Prostate gland (tissue), 2 donors: ENCODE results near the gene ATP6V1E1. TPM values are rescaled to one million over a fixed set of nuclear protein-coding genes. Genes with fewer than 3 reads are reported as not detected.
A peak's percentile ranks its signal among the peaks of the same experiment; 100 is the strongest.

Experiments
- DNase-seq: peaks from one replicate; pipeline ENCODE4 v3.0.0-alpha.2; 2019; ENCODE audit warnings: low spot score
- H3K27ac ChIP-seq, 2 donors: fragments of 200-600 bp; sonication (generic); 2 replicates each; pipeline ENCODE4 v1.5.1; 2017 to 2019
- H3K27me3 ChIP-seq: fragments of 200-600 bp; sonication (generic); replicated peaks from 2 replicates; pipeline ENCODE4 v1.5.1; 2019; ENCODE audit not compliant: insufficient read depth
- H3K36me3 ChIP-seq, 2 donors: fragments of 200-600 bp; sonication (generic); 1 replicate in 1 of 2; 2 replicates in 1 of 2; pipeline versions ENCODE4 v1.5.1 to v1.8.1; 2017 to 2019
- H3K4me1 ChIP-seq: fragments of 200-600 bp; sonication (generic); replicated peaks from 2 replicates; pipeline ENCODE4 v1.5.1; 2019
- H3K4me3 ChIP-seq, 2 donors: fragments of 200-600 bp; sonication (generic); 2 replicates each; pipeline ENCODE4 v1.5.1; 2017 to 2019
- H3K9me3 ChIP-seq: fragments of 200-600 bp; sonication (generic); 2 replicates; pipeline ENCODE4 v1.5.1; 2017
- POLR2A ChIP-seq: fragments of 450-650 bp; IDR thresholded peaks from one replicate; pipeline ENCODE4 v1.6.1; 2016; ENCODE audit warnings: antibody characterized with exemption, mild to moderate bottlenecking
- POLR2AphosphoS5 ChIP-seq: sonication (generic); formaldehyde crosslinking; IDR thresholded peaks from one replicate; pipeline ENCODE4 v1.6.1; 2017; ENCODE audit warnings: antibody characterized with exemption
- WGBS: methylation state at CpG from one replicate; pipeline ENCODE4 v1.1.5; 2018; 5-methylcytosine and 5-hydroxymethylcytosine counted together
- intact Hi-C: fragments of 100-400 bp; cut with DNase I; formaldehyde crosslinking; loops from one replicate; pipeline ENCODE4 v1.14.2; 2022
- total RNA-seq, 2 donors: library from RNA; depleted of rRNA; stranded (reverse); fragments of >200 nt; gene quantifications; one replicate each; pipeline ENCODE4 v1.1.0, GENCODE V29; 2016
- TF ChIP-seq, protein P1 (sequence below), 4 experiments: fragments of 200-600 bp in 2 of 4; fragments of 450-650 bp in 2 of 4; sonication (generic) in 2 of 4; IDR thresholded peaks; 1 replicate in 3 of 4; 2 replicates in 1 of 4; pipeline ENCODE4 v1.5.1; 2016 to 2019; ENCODE audit warnings: antibody characterized with exemption in 4 of 4, mild to moderate bottlenecking in 2 of 4, moderate library complexity in 2 of 4

Gene ATP6V1E1
- total RNA-seq, 2 donors from 2014 or later, result 101 to 150 TPM

DNA sequence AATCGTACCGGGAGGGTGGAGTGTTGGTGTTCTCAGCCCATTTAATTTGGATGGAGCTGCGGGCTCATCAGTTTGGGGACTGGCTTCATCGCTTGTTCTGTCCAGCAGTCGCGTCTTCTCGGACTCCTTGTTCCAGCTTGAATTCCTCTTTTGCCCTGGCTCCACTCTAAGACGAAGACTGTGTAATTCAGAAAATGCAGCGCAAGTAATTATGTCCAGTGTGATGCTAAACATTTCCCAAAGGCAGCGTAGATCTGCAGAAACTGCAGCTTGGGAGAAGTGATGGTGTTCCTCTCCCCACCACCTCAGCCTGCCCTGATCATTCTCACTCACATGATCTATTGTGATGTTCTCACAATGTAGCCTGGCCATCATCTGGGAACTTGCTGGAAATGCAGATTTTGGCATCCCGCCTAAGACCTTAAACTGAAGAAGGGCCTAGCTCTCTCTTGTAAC lies 64.6 kb downstream of the ATP6V1E1 start:
- 66% methylated on average over 11 of the region's 11 CpGs for WGBS
- H3K36me3 ChIP-seq, result no peaks in the 10 kb centered on the region
- peak; percentile 16 for TF ChIP-seq POLR2AphosphoS5
- TF ChIP-seq, protein P1, sequence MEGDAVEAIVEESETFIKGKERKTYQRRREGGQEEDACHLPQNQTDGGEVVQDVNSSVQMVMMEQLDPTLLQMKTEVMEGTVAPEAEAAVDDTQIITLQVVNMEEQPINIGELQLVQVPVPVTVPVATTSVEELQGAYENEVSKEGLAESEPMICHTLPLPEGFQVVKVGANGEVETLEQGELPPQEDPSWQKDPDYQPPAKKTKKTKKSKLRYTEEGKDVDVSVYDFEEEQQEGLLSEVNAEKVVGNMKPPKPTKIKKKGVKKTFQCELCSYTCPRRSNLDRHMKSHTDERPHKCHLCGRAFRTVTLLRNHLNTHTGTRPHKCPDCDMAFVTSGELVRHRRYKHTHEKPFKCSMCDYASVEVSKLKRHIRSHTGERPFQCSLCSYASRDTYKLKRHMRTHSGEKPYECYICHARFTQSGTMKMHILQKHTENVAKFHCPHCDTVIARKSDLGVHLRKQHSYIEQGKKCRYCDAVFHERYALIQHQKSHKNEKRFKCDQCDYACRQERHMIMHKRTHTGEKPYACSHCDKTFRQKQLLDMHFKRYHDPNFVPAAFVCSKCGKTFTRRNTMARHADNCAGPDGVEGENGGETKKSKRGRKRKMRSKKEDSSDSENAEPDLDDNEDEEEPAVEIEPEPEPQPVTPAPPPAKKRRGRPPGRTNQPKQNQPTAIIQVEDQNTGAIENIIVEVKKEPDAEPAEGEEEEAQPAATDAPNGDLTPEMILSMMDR (IDR thresholded peaks at IDR 0.05), result no peak
- H3K27me3 ChIP-seq, result no peaks in the 10 kb centered on the region
- H3K4me3 ChIP-seq, result no peak overlapping the region
- peak overlapping the region in 1 of 2 donors; percentile 35 for H3K27ac ChIP-seq
- no peaks in the 10 kb centered on the region for H3K4me1 ChIP-seq
- DNase-seq, result no peak
- H3K9me3 ChIP-seq, result no peaks in the 10 kb centered on the region
- intact Hi-C loops, result loop anchor here (10.0 kb wide), 1 partner anchor 221 kb away; no protein-coding TSS in a partner anchor

DNA sequence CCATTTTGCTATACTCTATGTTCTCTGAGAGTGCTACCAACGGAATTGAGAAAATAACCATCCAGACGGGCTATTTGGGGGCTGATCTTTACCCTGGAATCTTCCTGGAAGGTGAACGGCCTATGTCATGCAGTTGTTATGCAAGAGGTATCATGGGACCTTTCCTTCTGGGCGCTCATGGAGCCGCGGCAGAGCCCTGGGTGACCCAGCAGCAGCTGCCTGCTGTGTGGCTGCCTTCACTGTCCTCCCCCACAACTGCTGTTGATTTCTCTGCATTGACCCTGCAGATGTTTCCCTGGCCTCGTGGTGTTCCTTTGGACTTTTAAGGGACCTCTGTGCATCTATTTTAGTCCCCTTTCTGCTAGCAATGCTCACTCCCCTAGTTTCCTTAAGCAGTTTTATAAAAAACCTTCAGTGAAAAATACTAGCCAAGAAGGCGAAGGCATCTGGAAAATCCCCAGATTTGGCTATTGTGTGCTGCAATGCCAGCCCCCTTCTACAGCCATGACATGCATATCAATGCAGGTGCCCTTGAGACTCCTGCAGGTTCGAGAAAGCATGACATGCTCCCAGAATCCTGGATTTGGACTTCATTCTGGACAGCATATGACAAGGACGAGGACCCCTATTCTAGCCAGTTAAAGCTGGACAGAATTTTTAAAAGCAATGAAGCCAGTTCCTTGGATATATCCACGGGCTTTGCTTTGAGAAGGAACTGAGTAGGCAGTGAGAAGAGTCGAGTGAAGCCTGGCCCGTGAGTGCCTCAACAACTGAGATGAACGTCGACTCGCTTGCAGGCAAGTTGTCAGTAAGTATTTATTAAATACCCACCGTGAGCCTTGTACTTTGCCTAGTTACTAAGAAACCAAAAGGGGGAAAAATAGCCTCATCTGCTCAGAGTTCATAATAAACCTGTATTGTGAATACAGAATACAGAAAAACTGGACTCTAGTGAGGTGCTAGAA lies 65.4 kb downstream of the ATP6V1E1 start, which contains the start of gene SLC25A18:
Gene SLC25A18, plus strand, starts transcription at position 593 of the 965 bp plus-strand sequence. CDS start 16,447 bp downstream, outside the sequence.
- peak within 1 kb of the TSS; percentile 45 to 60 for H3K27ac ChIP-seq
- intact Hi-C loops, result loop anchor here (10.0 kb wide), 1 partner anchor 222 kb away; no protein-coding TSS in a partner anchor
- TF ChIP-seq, protein P1 (IDR thresholded peaks at IDR 0.05), result no peak
- TF ChIP-seq POLR2A (no peak), POLR2AphosphoS5 (no peak)
- no peak within 1 kb of the TSS for H3K4me3 ChIP-seq
- no peak for DNase-seq
- WGBS, result 59% methylated on average over 17 of the region's 17 CpGs
- no peaks in the 10 kb centered on the region for H3K4me1 ChIP-seq
- no peaks in the 10 kb centered on the region for H3K36me3 ChIP-seq
- H3K9me3 ChIP-seq, result no peaks in the 10 kb centered on the region
- H3K27me3 ChIP-seq, result no peaks in the 10 kb centered on the region

DNA sequence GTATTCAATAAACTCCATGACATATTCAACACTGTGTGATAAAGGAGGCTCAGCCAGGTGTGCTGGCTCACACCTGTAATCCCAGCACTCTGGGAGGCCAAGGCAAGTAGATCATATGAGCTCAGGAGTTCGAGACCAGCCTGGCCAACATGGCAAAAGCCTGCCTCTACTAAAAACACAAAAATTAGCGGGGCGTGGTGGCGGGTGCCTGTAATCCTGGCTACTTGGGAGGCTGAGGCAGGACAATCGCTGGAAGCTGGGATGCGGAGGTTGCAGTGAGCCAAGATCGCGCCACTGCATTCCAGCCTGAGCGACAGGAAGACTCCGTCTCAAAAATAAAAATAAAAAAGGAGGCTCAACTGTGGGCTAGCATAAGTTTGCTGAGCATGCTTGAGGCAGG lies 69.4 kb downstream of the ATP6V1E1 start:
- Histone ChIP-seq H3K9me3 (no peaks in the 10 kb centered on the region), H3K4me3 (no peak overlapping the region), H3K36me3 (no peaks in the 10 kb centered on the region), H3K4me1 (no peaks in the 10 kb centered on the region), H3K27ac (no peak overlapping the region), H3K27me3 (no peaks in the 10 kb centered on the region)
- DNase-seq, result no peak
- WGBS, result 93% methylated on average over 10 of the region's 10 CpGs
- intact Hi-C loops, result no loop called here
- TF ChIP-seq POLR2A (no peak), POLR2AphosphoS5 (no peak)
- TF ChIP-seq, protein P1 (IDR thresholded peaks at IDR 0.05), result no peak

DNA sequence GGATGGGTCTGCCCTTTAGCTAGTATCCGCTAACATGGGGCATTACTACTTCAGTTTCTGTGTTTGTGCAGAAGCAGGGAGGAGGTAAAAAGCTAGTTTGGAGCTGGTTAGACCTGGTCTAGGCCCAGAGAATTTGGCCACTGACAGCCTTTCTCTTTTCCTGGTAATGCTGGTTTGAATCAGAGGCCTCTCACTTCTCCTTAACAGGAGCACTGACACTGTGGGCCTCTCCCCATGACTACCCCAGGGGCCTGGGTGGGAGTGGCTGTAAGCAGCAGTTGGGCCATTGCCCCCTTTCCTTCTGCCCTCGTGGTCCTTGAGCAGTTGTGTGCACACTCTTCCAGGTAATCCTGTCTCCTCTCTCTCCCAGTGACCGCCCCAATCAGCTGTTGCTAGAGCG lies 73.7 kb downstream of the ATP6V1E1 start:
- Histone ChIP-seq H3K27me3 (no peaks in the 10 kb centered on the region), H3K27ac (no peak overlapping the region), H3K4me1 (no peaks in the 10 kb centered on the region), H3K4me3 (no peak overlapping the region), H3K36me3 (no peaks in the 10 kb centered on the region), H3K9me3 (no peaks in the 10 kb centered on the region)
- DNase-seq, result no peak
- 83% methylated on average over 4 of the region's 4 CpGs for WGBS
- intact Hi-C loops, result no loop called here
- TF ChIP-seq, protein P1 (IDR thresholded peaks at IDR 0.05), result no peak
- TF ChIP-seq POLR2A, result no peak
- TF ChIP-seq POLR2AphosphoS5, result no peak
